Liver (tissue), 9 donors: ENCODE results near the gene ATG10. TPM values are rescaled to one million over a fixed set of nuclear protein-coding genes. Genes with fewer than 3 reads are reported as not detected.

Experiments used
- DNase-seq: peaks from one replicate; pipeline ENCODE4 v3.0.0-alpha.2; 2017; ENCODE audit warnings: low spot score
- H3K27ac ChIP-seq, 2 donors: one replicate each; pipeline ENCODE4 v1.7.0; 2013; ENCODE audit warnings: inconsistent platforms in 2 of 2, low read length in 2 of 2, control low read depth in 1 of 2, low read depth in 1 of 2, mild to moderate bottlenecking in 1 of 2
- H3K27me3 ChIP-seq, 4 donors: one replicate each; pipeline versions ENCODE4 v1.6.1 to v1.7.0; 2013; ENCODE audit warnings: low read length in 3 of 4, inconsistent platforms in 1 of 4, mild to moderate bottlenecking in 1 of 4, moderate library complexity in 1 of 4; ENCODE audit not compliant: control insufficient read depth in 4 of 4, insufficient read depth in 4 of 4
- H3K36me3 ChIP-seq, 4 donors: one replicate each; pipeline versions ENCODE4 v1.6.1 to v1.7.0; 2013; ENCODE audit warnings: low read length in 3 of 4, mild to moderate bottlenecking in 3 of 4, low read depth in 1 of 4, moderate library complexity in 1 of 4; ENCODE audit not compliant: control insufficient read depth in 4 of 4, insufficient read depth in 3 of 4
- H3K4me1 ChIP-seq, 4 donors: one replicate each; pipeline versions ENCODE4 v1.6.1 to v1.7.0; 2013; ENCODE audit warnings: low read length in 3 of 4, mild to moderate bottlenecking in 3 of 4, moderate library complexity in 1 of 4; ENCODE audit not compliant: control insufficient read depth in 4 of 4, insufficient read depth in 4 of 4
- H3K4me3 ChIP-seq, 3 donors: one replicate each; pipeline versions ENCODE4 v1.6.1 to v1.7.0; 2013; ENCODE audit warnings: low read length in 3 of 3, control low read depth in 1 of 3, low read depth in 1 of 3, mild to moderate bottlenecking in 1 of 3
- H3K9ac ChIP-seq, 2 donors: one replicate each; pipeline ENCODE4 v1.7.0; 2013; ENCODE audit warnings: low read length in 2 of 2, mild to moderate bottlenecking in 2 of 2, moderate library complexity in 2 of 2, control low read depth in 1 of 2, low read depth in 1 of 2
- H3K9me3 ChIP-seq, 4 donors: one replicate each; pipeline versions ENCODE4 v1.6.1 to v1.7.0; 2013; ENCODE audit warnings: low read length in 3 of 4; ENCODE audit not compliant: control insufficient read depth in 4 of 4
- ATF3 ChIP-seq: IDR thresholded peaks from 2 replicates; pipeline ENCODE4 v1.6.1; 2016; ENCODE audit warnings: antibody characterized with exemption
- EGR1 ChIP-seq, 2 donors: IDR thresholded peaks; 2 replicates each; pipeline ENCODE4 v1.6.1; 2016 to 2018; ENCODE audit warnings: antibody characterized with exemption in 2 of 2, low read depth in 2 of 2
- FOXA1 ChIP-seq: IDR thresholded peaks from 2 replicates; pipeline ENCODE4 v1.6.1; 2016; ENCODE audit warnings: antibody characterized with exemption
- FOXA2 ChIP-seq: IDR thresholded peaks from 2 replicates; pipeline ENCODE4 v1.6.1; 2016; ENCODE audit warnings: antibody characterized with exemption
- GABPA ChIP-seq, 2 donors: IDR thresholded peaks in 1 of 2; conservative IDR thresholded peaks in 1 of 2; 2 replicates each; pipeline ENCODE4 v1.6.1; 2016; ENCODE audit warnings: antibody characterized with exemption in 2 of 2, mild to moderate bottlenecking in 1 of 2, moderate library complexity in 1 of 2
- HNF4A ChIP-seq, 2 donors: conservative IDR thresholded peaks; 2 replicates each; pipeline ENCODE4 v1.6.1; 2016; ENCODE audit warnings: antibody characterized with exemption in 2 of 2, mild to moderate bottlenecking in 2 of 2
- HNF4G ChIP-seq: IDR thresholded peaks from 2 replicates; pipeline ENCODE4 v1.6.1; 2016; ENCODE audit warnings: antibody characterized with exemption
- JUND ChIP-seq, 2 donors: IDR thresholded peaks; 2 replicates each; pipeline ENCODE4 v1.6.1; 2016; ENCODE audit warnings: antibody characterized with exemption in 2 of 2
- MAX ChIP-seq: IDR thresholded peaks from 2 replicates; pipeline ENCODE4 v1.6.1; 2016; ENCODE audit warnings: antibody characterized with exemption
- NR2F2 ChIP-seq: IDR thresholded peaks from 2 replicates; pipeline ENCODE4 v1.6.1; 2016; ENCODE audit warnings: antibody characterized with exemption
- RAD21 ChIP-seq, 2 donors: IDR thresholded peaks; 2 replicates each; pipeline ENCODE4 v1.6.1; 2016; ENCODE audit warnings: antibody characterized with exemption in 2 of 2, mild to moderate bottlenecking in 2 of 2
- REST ChIP-seq: IDR thresholded peaks from 2 replicates; pipeline ENCODE4 v1.6.1; 2016; ENCODE audit warnings: antibody characterized with exemption, mild to moderate bottlenecking
- RXRA ChIP-seq, 2 donors: IDR thresholded peaks; 2 replicates each; pipeline ENCODE4 v1.6.1; 2017 to 2018; ENCODE audit warnings: antibody characterized with exemption in 2 of 2, mild to moderate bottlenecking in 1 of 2
- SP1 ChIP-seq: IDR thresholded peaks from 2 replicates; pipeline ENCODE4 v1.6.1; 2018; ENCODE audit warnings: antibody characterized with exemption, mild to moderate bottlenecking
- TAF1 ChIP-seq: conservative IDR thresholded peaks from 2 replicates; pipeline ENCODE4 v1.6.1; 2016; ENCODE audit warnings: antibody characterized with exemption, mild to moderate bottlenecking
- YY1 ChIP-seq: IDR thresholded peaks from 2 replicates; pipeline ENCODE4 v1.6.1; 2016; ENCODE audit warnings: antibody characterized with exemption, mild to moderate bottlenecking
- WGBS: extraction: QIAGEN DNeasy Blood & Tissue Kit; methylation state at CpG from one replicate; pipeline ENCODE4 v1.1.7; 2013; 5-methylcytosine and 5-hydroxymethylcytosine counted together
- polyA plus RNA-seq, 2 donors: library from polyadenylated mRNA; stranded (reverse) in 1 of 2; unstranded in 1 of 2; fragments of 200-250 nt in 1 of 2; fragments of >200 nt in 1 of 2; fragmentation: Nextera tagmentation in 1 of 2; extraction: Ambion mirVana in 1 of 2; gene quantifications; one replicate each; pipeline versions ENCODE4 v1.2.1 to v1.2.3, GENCODE V29; 2013 to 2015
- total RNA-seq, 2 donors: library from RNA; depleted of rRNA; stranded (reverse); fragments of >200 nt; gene quantifications; one replicate each; pipeline ENCODE4 v1.2.3, GENCODE V29; 2014
- TF ChIP-seq, protein P1 (sequence below): fragments of 150-350 bp; IDR thresholded peaks from 2 replicates; pipeline ENCODE4 v1.5.1; 2017; ENCODE audit warnings: improper control_type of control experiment, low read depth, low read length; ENCODE audit not compliant: missing input control
- TF ChIP-seq, protein P2 (sequence below): IDR thresholded peaks from 2 replicates; pipeline ENCODE4 v1.6.1; 2016; ENCODE audit warnings: antibody characterized with exemption
- donor health status: healthy.
- donor health status: healthy.
- donor health status: healthy.
- donor health status: healthy.
- donor health status: healthy.

ATG10 gene
- total and polyA plus RNA-seq, 4 donors, result 3.1 to 7.8 (median 7.4) TPM

DNA sequence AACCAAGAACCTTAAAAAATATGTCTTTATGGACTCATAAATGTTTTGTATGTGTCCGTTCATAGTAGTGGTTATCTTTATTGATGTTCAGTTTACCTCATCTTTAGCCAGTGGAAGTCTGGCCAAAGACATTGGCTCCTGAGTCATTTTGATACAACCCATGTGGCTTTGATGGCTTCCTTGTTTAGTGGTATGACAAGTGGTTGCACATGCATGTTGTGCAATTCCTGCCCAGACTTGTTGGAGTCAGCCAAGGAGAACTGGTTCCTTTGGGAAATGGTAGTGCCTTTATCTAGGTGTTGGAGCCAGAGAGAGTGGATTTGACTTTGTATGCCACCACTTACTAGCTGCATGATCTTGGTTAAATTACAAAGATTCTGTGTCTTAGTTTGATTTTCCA lies 212.0 kb downstream of the ATG10 start:
- H3K27me3 ChIP-seq, result no peaks in the 10 kb centered on the region
- no peak for TF ChIP-seq TAF1
- TF ChIP-seq JUND (IDR thresholded peaks at IDR 0.05), result no peak
- TF ChIP-seq NR2F2, result no peak
- TF ChIP-seq RXRA (IDR thresholded peaks at IDR 0.05), result no peak
- no peak for TF ChIP-seq YY1
- no peak for TF ChIP-seq EGR1 (IDR thresholded peaks at IDR 0.05; ENCODE audit: low read depth in 2 of 2)
- TF ChIP-seq, protein P1, sequence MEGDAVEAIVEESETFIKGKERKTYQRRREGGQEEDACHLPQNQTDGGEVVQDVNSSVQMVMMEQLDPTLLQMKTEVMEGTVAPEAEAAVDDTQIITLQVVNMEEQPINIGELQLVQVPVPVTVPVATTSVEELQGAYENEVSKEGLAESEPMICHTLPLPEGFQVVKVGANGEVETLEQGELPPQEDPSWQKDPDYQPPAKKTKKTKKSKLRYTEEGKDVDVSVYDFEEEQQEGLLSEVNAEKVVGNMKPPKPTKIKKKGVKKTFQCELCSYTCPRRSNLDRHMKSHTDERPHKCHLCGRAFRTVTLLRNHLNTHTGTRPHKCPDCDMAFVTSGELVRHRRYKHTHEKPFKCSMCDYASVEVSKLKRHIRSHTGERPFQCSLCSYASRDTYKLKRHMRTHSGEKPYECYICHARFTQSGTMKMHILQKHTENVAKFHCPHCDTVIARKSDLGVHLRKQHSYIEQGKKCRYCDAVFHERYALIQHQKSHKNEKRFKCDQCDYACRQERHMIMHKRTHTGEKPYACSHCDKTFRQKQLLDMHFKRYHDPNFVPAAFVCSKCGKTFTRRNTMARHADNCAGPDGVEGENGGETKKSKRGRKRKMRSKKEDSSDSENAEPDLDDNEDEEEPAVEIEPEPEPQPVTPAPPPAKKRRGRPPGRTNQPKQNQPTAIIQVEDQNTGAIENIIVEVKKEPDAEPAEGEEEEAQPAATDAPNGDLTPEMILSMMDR, result no peak
- TF ChIP-seq SP1, result no peak
- TF ChIP-seq FOXA2, result no peak
- TF ChIP-seq, protein P2, sequence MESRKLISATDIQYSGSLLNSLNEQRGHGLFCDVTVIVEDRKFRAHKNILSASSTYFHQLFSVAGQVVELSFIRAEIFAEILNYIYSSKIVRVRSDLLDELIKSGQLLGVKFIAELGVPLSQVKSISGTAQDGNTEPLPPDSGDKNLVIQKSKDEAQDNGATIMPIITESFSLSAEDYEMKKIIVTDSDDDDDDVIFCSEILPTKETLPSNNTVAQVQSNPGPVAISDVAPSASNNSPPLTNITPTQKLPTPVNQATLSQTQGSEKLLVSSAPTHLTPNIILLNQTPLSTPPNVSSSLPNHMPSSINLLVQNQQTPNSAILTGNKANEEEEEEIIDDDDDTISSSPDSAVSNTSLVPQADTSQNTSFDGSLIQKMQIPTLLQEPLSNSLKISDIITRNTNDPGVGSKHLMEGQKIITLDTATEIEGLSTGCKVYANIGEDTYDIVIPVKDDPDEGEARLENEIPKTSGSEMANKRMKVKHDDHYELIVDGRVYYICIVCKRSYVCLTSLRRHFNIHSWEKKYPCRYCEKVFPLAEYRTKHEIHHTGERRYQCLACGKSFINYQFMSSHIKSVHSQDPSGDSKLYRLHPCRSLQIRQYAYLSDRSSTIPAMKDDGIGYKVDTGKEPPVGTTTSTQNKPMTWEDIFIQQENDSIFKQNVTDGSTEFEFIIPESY, result no peak
- TF ChIP-seq GABPA (IDR thresholded peaks at IDR 0.05 in 1 of 2, conservative IDR thresholded peaks at IDR 0.05 in 1 of 2), result no peak
- TF ChIP-seq FOXA1, result no peak
- TF ChIP-seq HNF4G, result no peak
- TF ChIP-seq REST, result no peak
- no peak for TF ChIP-seq ATF3
- TF ChIP-seq RAD21 (IDR thresholded peaks at IDR 0.05), result no peak
- TF ChIP-seq MAX, result no peak
- no peak for TF ChIP-seq HNF4A (conservative IDR thresholded peaks at IDR 0.05)
- no peaks in the 10 kb centered on the region for H3K4me1 ChIP-seq
- H3K36me3 ChIP-seq, result no peaks in the 10 kb centered on the region
- H3K27ac ChIP-seq, result no peak overlapping the region
- 90% methylated on average over 1 of the region's 1 CpG for WGBS
- H3K9ac ChIP-seq, result no peak overlapping the region
- no peak for DNase-seq
- H3K4me3 ChIP-seq, result no peak overlapping the region
- no peaks in the 10 kb centered on the region for H3K9me3 ChIP-seq
